Mesenchymal stem cell (in vitro differentiated cells and primary cell): ENCODE results near the gene LACC1.

ENCODE experiments used
- DNase-seq: peaks from one replicate; pipeline ENCODE4 v3.0.0-alpha.2; 2013
- H2AFZ ChIP-seq: one replicate; pipeline ENCODE4 v1.6.1; 2013; ENCODE audit warnings: low read depth, mild to moderate bottlenecking, control low read depth, inconsistent platforms, low read length, moderate library complexity
- H2AK5ac ChIP-seq: 2 replicates; pipeline ENCODE4 v1.6.1; 2013; ENCODE audit warnings: low read length, moderate library complexity, mild to moderate bottlenecking, inconsistent platforms; ENCODE audit not compliant: severe bottlenecking
- H2BK120ac ChIP-seq: one replicate; pipeline ENCODE4 v1.6.1; 2013; ENCODE audit warnings: low read depth, mild to moderate bottlenecking, inconsistent platforms, low read length, moderate library complexity
- H2BK12ac ChIP-seq, 2 experiments: one replicate each; pipeline ENCODE4 v1.6.1; 2013; ENCODE audit warnings: inconsistent platforms in 2 of 2, low read length in 2 of 2, mild to moderate bottlenecking in 2 of 2, moderate library complexity in 2 of 2, control low read depth in 1 of 2
- H2BK15ac ChIP-seq: one replicate; pipeline ENCODE4 v1.6.1; 2013; ENCODE audit warnings: mild to moderate bottlenecking, low read depth, inconsistent platforms; ENCODE audit not compliant: poor library complexity, severe bottlenecking
- H2BK5ac ChIP-seq: 2 replicates; pipeline ENCODE4 v1.6.1; 2013; ENCODE audit warnings: low read depth, mild to moderate bottlenecking, low read length, control low read depth, inconsistent platforms; ENCODE audit not compliant: poor library complexity, severe bottlenecking
- H3K14ac ChIP-seq, 2 experiments: one replicate each; pipeline ENCODE4 v1.6.1; 2013; ENCODE audit warnings: inconsistent platforms in 2 of 2, low read length in 2 of 2, control low read depth in 1 of 2, mild to moderate bottlenecking in 1 of 2, moderate library complexity in 1 of 2
- H3K18ac ChIP-seq, 2 experiments: one replicate each; pipeline ENCODE4 v1.6.1; 2013; ENCODE audit warnings: inconsistent platforms in 2 of 2, low read length in 2 of 2, control low read depth in 1 of 2, low read depth in 1 of 2, mild to moderate bottlenecking in 1 of 2
- H3K23ac ChIP-seq, 2 experiments: one replicate each; pipeline ENCODE4 v1.6.1; 2013; ENCODE audit warnings: inconsistent platforms in 2 of 2, low read length in 2 of 2, mild to moderate bottlenecking in 2 of 2, moderate library complexity in 2 of 2, control low read depth in 1 of 2
- H3K27ac ChIP-seq: 2 replicates; pipeline ENCODE4 v1.5.1; 2013; ENCODE audit warnings: mild to moderate bottlenecking, moderate library complexity, low read length, control low read depth, inconsistent platforms; ENCODE audit not compliant: poor library complexity, severe bottlenecking
- H3K27me3 ChIP-seq, 2 experiments: 2 replicates each; pipeline versions ENCODE4 v1.6.1 to v1.7.0; 2013; ENCODE audit warnings: low read length in 2 of 2, mild to moderate bottlenecking in 2 of 2, moderate library complexity in 2 of 2, control low read depth in 1 of 2, inconsistent platforms in 1 of 2; ENCODE audit not compliant: control insufficient read depth in 1 of 2, insufficient read depth in 1 of 2
- H3K36me3 ChIP-seq, 2 experiments: 2 replicates each; pipeline versions ENCODE4 v1.6.1 to v1.7.0; 2013; ENCODE audit warnings: low read length in 2 of 2, control low read depth in 1 of 2, inconsistent platforms in 1 of 2, low read depth in 1 of 2, mild to moderate bottlenecking in 1 of 2; ENCODE audit not compliant: insufficient read depth in 2 of 2, control insufficient read depth in 1 of 2
- H3K4ac ChIP-seq, 2 experiments: one replicate each; pipeline ENCODE4 v1.6.1; 2013; ENCODE audit warnings: inconsistent platforms in 2 of 2, low read length in 2 of 2, mild to moderate bottlenecking in 2 of 2, moderate library complexity in 2 of 2, control low read depth in 1 of 2, low read depth in 1 of 2
- H3K4me1 ChIP-seq: 2 replicates; pipeline ENCODE4 v1.6.1; 2013; ENCODE audit warnings: low read depth, low read length, control low read depth; ENCODE audit not compliant: control insufficient read depth, insufficient read depth
- H3K4me2 ChIP-seq: 2 replicates; pipeline ENCODE4 v1.6.1; 2013; ENCODE audit warnings: low read length, mild to moderate bottlenecking, inconsistent platforms; ENCODE audit not compliant: poor library complexity, severe bottlenecking
- H3K4me3 ChIP-seq, 2 experiments: 2 replicates each; pipeline versions ENCODE4 v1.5.1 to v1.7.0; 2013; ENCODE audit warnings: low read length in 2 of 2, mild to moderate bottlenecking in 2 of 2, control low read depth in 1 of 2, low read depth in 1 of 2; ENCODE audit not compliant: insufficient read depth in 1 of 2
- H3K79me1 ChIP-seq: replicated peaks from 2 replicates; pipeline ENCODE4 v1.6.1; 2013; ENCODE audit warnings: mild to moderate bottlenecking, control low read depth, low read length, inconsistent platforms; ENCODE audit not compliant: poor library complexity, severe bottlenecking
- H3K9ac ChIP-seq: 2 replicates; pipeline ENCODE4 v1.7.0; 2013; ENCODE audit warnings: mild to moderate bottlenecking, low read length, moderate library complexity
- H3K9me3 ChIP-seq: 2 replicates; pipeline ENCODE4 v1.7.0; 2013; ENCODE audit warnings: mild to moderate bottlenecking, low read length; ENCODE audit not compliant: control insufficient read depth
- H4K8ac ChIP-seq: one replicate; pipeline ENCODE4 v1.6.1; 2013; ENCODE audit warnings: inconsistent platforms, mild to moderate bottlenecking, low read length, moderate library complexity
- H4K91ac ChIP-seq: one replicate; pipeline ENCODE4 v1.6.1; 2013; ENCODE audit warnings: mild to moderate bottlenecking, low read length, inconsistent platforms
- WGBS: methylation state at CpG from one replicate; pipeline ENCODE4 v1.1.7; 2013; ENCODE audit warnings: mixed read lengths; 5-methylcytosine and 5-hydroxymethylcytosine counted together

The LACC1 gene

DNA sequence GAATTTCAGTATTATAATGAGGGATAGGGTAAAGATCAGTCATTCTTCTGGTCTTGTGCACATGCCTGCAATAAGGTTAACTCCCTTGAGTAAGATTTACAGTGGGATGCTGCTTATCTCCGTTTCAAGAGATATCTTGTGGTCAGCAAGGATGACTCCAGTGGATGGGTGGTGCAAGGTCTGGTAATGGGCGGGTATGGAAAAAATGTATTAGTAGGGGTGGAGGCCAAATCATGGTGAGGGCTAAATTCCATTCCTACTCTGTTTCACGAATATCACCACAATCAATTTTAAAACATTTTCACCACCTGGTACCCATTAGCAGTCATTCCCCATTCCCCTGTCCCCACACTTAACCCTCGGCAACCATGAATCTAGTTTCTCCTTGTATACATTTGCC is 40.8 kb upstream of the LACC1 start:
- no peak overlapping the region for H3K4ac ChIP-seq
- no peak overlapping the region for H3K4me3 ChIP-seq
- WGBS, result 29% methylated on average over 2 of the region's 4 CpGs
- no peak overlapping the region for H2BK12ac ChIP-seq
- H3K36me3 ChIP-seq, result no peaks in the 10 kb centered on the region
- no peak overlapping the region for H4K91ac ChIP-seq
- no peak overlapping the region for H3K23ac ChIP-seq
- H3K9ac ChIP-seq, result no peak overlapping the region
- no peak overlapping the region for H2BK15ac ChIP-seq
- H2AFZ ChIP-seq, result no peak overlapping the region
- H4K8ac ChIP-seq, result no peak overlapping the region
- no peaks in the 10 kb centered on the region for H3K4me1 ChIP-seq
- H3K14ac ChIP-seq, result no peak overlapping the region
- no peak overlapping the region for H3K18ac ChIP-seq
- H3K9me3 ChIP-seq, result no peaks in the 10 kb centered on the region
- H3K4me2 ChIP-seq, result no peak overlapping the region
- H2AK5ac ChIP-seq, result no peak overlapping the region
- H2BK5ac ChIP-seq, result no peak overlapping the region
- no peaks in the 10 kb centered on the region for H3K79me1 ChIP-seq
- no peak overlapping the region for H2BK120ac ChIP-seq
- H3K27me3 ChIP-seq, result no peaks in the 10 kb centered on the region
- H3K27ac ChIP-seq, result no peak overlapping the region
- no peak for DNase-seq

DNA sequence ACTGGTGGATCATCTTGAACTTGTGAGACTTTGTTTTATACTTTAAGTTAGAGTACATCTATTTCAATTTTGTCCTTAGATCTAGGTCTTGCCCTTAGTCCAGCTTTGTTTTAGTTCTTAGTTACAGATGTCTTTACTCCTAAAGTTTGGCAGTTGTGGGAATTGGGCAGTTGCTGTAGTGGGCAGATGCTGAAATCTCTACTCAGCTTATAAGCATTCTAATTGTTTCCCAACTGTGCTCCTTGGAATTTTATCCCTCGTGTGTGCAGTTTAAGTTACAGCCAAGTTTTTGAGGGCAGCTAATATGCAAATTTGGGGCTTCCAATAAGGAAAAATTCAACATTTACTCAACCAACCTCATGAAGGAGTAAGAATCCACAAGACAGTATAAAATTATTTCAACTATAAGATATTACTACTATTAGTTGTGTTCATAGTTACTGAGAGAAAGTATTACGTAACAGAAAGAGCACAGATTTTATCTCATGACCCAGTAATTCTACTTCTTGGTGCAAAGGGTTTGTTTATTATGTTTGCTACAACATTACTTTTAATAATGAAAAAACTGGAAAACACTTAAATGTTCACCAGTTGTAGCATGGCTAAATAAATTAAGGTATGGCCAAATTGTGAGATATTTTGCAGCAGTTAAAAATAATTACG is 33.1 kb upstream of the LACC1 start:
- H2BK120ac ChIP-seq, result no peak overlapping the region
- peaks cover 5 to 7% of the 10 kb centered on the region in 2 experiments for H3K36me3 ChIP-seq
- H3K27ac ChIP-seq, result no peak overlapping the region
- no peak overlapping the region for H4K8ac ChIP-seq
- no peak overlapping the region for H3K4me2 ChIP-seq
- no peaks in the 10 kb centered on the region for H3K79me1 ChIP-seq
- H3K4me3 ChIP-seq, result no peak overlapping the region
- no peak overlapping the region for H2BK5ac ChIP-seq
- DNase-seq, result peak; percentile 86
- no peak overlapping the region for H3K18ac ChIP-seq
- no peak overlapping the region for H2BK12ac ChIP-seq
- no peak overlapping the region for H3K23ac ChIP-seq
- H3K4ac ChIP-seq, result no peak overlapping the region
- no peak overlapping the region for H4K91ac ChIP-seq
- H2AK5ac ChIP-seq, result no peak overlapping the region
- H3K9me3 ChIP-seq, result peaks cover 19% of the 10 kb centered on the region
- H2AFZ ChIP-seq, result no peak overlapping the region
- H3K4me1 ChIP-seq, result no peaks in the 10 kb centered on the region
- no CpG with 5 or more reads among the region's 3 CpGs for WGBS
- no peak overlapping the region for H2BK15ac ChIP-seq
- no peaks in the 10 kb centered on the region for H3K27me3 ChIP-seq
- H3K14ac ChIP-seq, result no peak overlapping the region
- H3K9ac ChIP-seq, result peak overlapping the region; percentile 63

DNA sequence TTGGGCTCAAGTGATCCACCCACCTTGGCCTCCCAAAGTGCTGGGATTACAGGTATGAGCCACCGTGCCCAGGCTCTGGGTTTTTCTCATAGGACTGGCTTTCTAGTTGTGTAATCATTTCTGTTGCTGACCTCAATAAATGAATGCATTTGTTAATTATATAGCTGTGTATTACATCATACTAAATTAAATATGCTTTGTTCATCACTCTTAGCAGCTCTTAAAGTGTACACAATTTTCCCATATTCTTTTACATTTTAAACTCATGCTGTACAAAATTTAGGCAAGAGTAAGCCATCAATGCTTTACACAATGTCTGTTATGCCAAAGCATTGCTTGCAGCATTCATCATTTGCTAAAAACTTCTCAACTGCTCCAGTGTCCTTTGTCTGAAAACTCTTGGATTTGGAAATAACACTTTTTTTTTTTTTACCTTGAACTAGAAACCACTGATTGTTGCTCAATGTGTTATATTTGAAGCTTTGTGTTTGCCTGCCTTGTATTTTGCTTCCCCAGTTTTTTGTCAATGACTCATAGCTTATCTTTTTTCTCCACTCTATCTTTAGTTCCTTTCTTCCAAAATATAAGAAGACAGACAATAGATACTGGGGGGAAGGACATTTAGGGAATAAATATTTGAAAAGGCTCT is 31.6 kb upstream of the LACC1 start:
- Histone ChIP-seq H2AK5ac (no peak overlapping the region), H3K27ac (no peak overlapping the region), H3K18ac (peak overlapping the region in 1 of 2 experiments; percentile 43), H4K8ac (peak overlapping the region; percentile 13), H3K9me3 (peaks cover 34% of the 10 kb centered on the region), H2BK15ac (no peak overlapping the region), H2BK120ac (no peak overlapping the region), H3K4me3 (no peak overlapping the region), H3K23ac (no peak overlapping the region), H2AFZ (no peak overlapping the region), H3K9ac (peak overlapping the region; percentile 56), H2BK5ac (no peak overlapping the region), H4K91ac (peak overlapping the region; percentile 83), H2BK12ac (no peak overlapping the region), H3K14ac (no peak overlapping the region), H3K4me1 (no peaks in the 10 kb centered on the region), H3K27me3 (no peaks in the 10 kb centered on the region), H3K4ac (no peak overlapping the region), H3K4me2 (no peak overlapping the region), H3K36me3 (peaks cover 5 to 18% of the 10 kb centered on the region in 2 experiments), H3K79me1 (no peaks in the 10 kb centered on the region)
- DNase-seq, result peak; percentile 71
- 100% methylated on average over 1 of the region's 1 CpG for WGBS

DNA sequence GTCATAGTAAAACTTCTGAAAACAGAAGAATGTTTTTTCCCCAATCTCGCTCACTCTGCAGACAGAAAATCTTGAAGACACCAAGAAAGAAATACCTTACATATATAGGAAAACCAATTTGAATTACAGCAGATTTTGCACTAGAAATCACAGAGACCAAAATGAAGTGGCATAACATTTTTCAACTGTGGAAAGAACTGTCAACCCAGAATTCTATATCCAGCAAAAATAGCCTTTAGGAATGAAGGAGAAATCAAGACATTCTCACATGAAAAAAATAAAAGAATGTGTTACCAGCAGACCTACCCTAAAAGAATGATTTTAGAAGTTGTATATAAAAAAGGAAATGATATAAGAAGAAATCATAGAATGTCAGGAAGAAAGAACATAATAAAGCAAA is 28.8 kb upstream of the LACC1 start:
- Histone ChIP-seq H3K23ac (no peak overlapping the region), H3K4me3 (no peak overlapping the region), H3K18ac (no peak overlapping the region), H3K4ac (no peak overlapping the region), H3K9ac (no peak overlapping the region), H3K14ac (no peak overlapping the region), H2AK5ac (no peak overlapping the region), H2BK15ac (no peak overlapping the region), H4K91ac (no peak overlapping the region), H3K4me1 (no peaks in the 10 kb centered on the region), H2AFZ (no peak overlapping the region), H3K27ac (no peak overlapping the region), H3K4me2 (no peak overlapping the region), H3K9me3 (peaks cover 58% of the 10 kb centered on the region), H4K8ac (no peak overlapping the region), H2BK5ac (no peak overlapping the region), H3K36me3 (peaks cover 5 to 18% of the 10 kb centered on the region in 2 experiments), H3K27me3 (no peaks in the 10 kb centered on the region), H2BK12ac (no peak overlapping the region), H3K79me1 (no peaks in the 10 kb centered on the region), H2BK120ac (no peak overlapping the region)
- peak; percentile 15 for DNase-seq
- WGBS, result 89% methylated on average over 1 of the region's 1 CpG
